Sigmoid colon (tissue), 7 donors: ENCODE data around the gene FGD3. TPM values are rescaled to one million over a fixed set of nuclear protein-coding genes. Genes with fewer than 3 reads are reported as not detected.

Source experiments
- DNase-seq: peaks from one replicate; pipeline ENCODE4 v3.0.0-alpha.2; 2019
- H3K27ac ChIP-seq, 4 donors: fragments of 200-600 bp; sonication (generic); one replicate each; pipeline ENCODE4 v1.5.1; 2016 to 2019; ENCODE audit warnings: mild to moderate bottlenecking in 1 of 4
- H3K27me3 ChIP-seq, 3 donors: fragments of 200-600 bp; sonication (generic); one replicate each; pipeline ENCODE4 v1.5.1; 2019; ENCODE audit warnings: mild to moderate bottlenecking in 1 of 3
- H3K36me3 ChIP-seq, 4 donors: fragments of 200-600 bp; sonication (generic); one replicate each; pipeline ENCODE4 v1.5.1; 2016 to 2019
- H3K4me1 ChIP-seq, 4 donors: fragments of 200-600 bp; sonication (generic); one replicate each; pipeline ENCODE4 v1.5.1; 2017 to 2019
- H3K4me3 ChIP-seq, 4 donors: fragments of 200-600 bp; sonication (generic); one replicate each; pipeline ENCODE4 v1.5.1; 2017 to 2019; ENCODE audit warnings: mild to moderate bottlenecking in 2 of 4, moderate library complexity in 1 of 4
- H3K9me3 ChIP-seq, 4 donors: fragments of 200-600 bp in 3 of 4; sonication (generic) in 3 of 4; one replicate each; pipeline versions ENCODE4 v1.5.1 to v1.6.1; 2013 to 2019
- CTCF ChIP-seq, 4 experiments: fragments of 450-650 bp in 3 of 4; fragments of 200-600 bp in 1 of 4; IDR thresholded peaks; one replicate each; pipeline ENCODE4 v1.5.1; 2016 to 2019; ENCODE audit warnings: antibody characterized with exemption in 4 of 4, mild to moderate bottlenecking in 3 of 4, moderate library complexity in 2 of 4
- EP300 ChIP-seq, 4 donors: sonication (generic); formaldehyde crosslinking; IDR thresholded peaks; one replicate each; pipeline ENCODE4 v1.6.1; 2017; ENCODE audit warnings: antibody characterized with exemption in 4 of 4
- POLR2A ChIP-seq, 2 donors: fragments of 450-650 bp; IDR thresholded peaks; one replicate each; pipeline ENCODE4 v1.6.1; 2016; ENCODE audit warnings: antibody characterized with exemption in 2 of 2, mild to moderate bottlenecking in 2 of 2, moderate library complexity in 2 of 2
- POLR2AphosphoS5 ChIP-seq, 4 donors: sonication (generic); formaldehyde crosslinking; IDR thresholded peaks; one replicate each; pipeline ENCODE4 v1.6.1; 2017; ENCODE audit warnings: antibody characterized with exemption in 4 of 4
- WGBS, 2 donors: extraction: QIAGEN DNeasy Blood & Tissue Kit; methylation state at CpG; one replicate each; pipeline ENCODE4 v1.1.7; 2013; 5-methylcytosine and 5-hydroxymethylcytosine counted together
- intact Hi-C: fragments of 100-400 bp; cut with DNase I; formaldehyde crosslinking; loops from one replicate; pipeline ENCODE4 v1.15.1; 2023
- polyA plus RNA-seq, 3 donors: library from polyadenylated mRNA; stranded (reverse); fragments of 200-250 nt; gene quantifications; one replicate each; pipeline ENCODE4 v1.2.3, GENCODE V29; 2013
- total RNA-seq, 4 donors: library from RNA; depleted of rRNA; stranded (reverse); fragments of >200 nt; gene quantifications; one replicate each; pipeline ENCODE4 v1.1.0, GENCODE V29; 2016
- donor health status: healthy with polysubstance abuse.
- donor health status: Bipolar disorder and iron deficiency.
- donor health status: healthy.

The FGD3 gene
- total and polyA plus RNA-seq, 7 donors = 1.8 to 18.0 (median 3.7) TPM

GRCh38 chr9:93020771-93021670, 73.7 kb downstream of the FGD3 start:
- H3K27me3 ChIP-seq = no peaks in the 10 kb centered on the region
- H3K4me1 ChIP-seq = no peaks in the 10 kb centered on the region
- intact Hi-C loops = no loop called here
- TF ChIP-seq EP300 (IDR thresholded peaks at IDR 0.05) = no peak
- no peak for TF ChIP-seq CTCF (IDR thresholded peaks at IDR 0.05)
- TF ChIP-seq POLR2AphosphoS5 (IDR thresholded peaks at IDR 0.05) = no peak
- TF ChIP-seq POLR2A (IDR thresholded peaks at IDR 0.05) = no peak
- H3K4me3 ChIP-seq = no peak overlapping the region
- peak; percentile 48 for DNase-seq
- 77 to 79% methylated on average over 27 of the region's 27 CpGs for WGBS, 2 donors
- no peaks in the 10 kb centered on the region for H3K9me3 ChIP-seq
- H3K27ac ChIP-seq = no peak overlapping the region
- H3K36me3 ChIP-seq = no peaks in the 10 kb centered on the region

DNA sequence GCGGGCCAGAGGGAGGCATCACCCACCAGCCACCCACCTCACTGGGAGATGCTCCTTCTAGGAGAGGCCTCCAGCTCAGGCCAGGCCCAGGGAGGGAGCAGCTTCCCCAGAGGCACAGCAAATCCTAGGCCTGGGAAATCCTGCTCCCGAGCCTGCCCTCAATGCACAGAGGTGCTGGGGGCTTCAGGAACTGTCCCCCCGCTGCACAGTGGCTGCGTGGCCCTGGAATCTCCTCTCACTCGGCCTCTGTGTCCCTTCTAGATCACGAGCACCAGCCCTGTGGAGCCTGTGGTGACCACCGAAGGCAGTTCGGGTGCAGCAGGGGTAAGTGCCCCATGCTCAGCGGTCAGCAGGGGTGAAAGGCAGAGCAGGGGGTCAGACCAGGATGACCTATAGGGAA, 74.7 kb downstream of the FGD3 start:
- Histone ChIP-seq H3K27me3 (no peaks in the 10 kb centered on the region), H3K9me3 (no peaks in the 10 kb centered on the region), H3K4me1 (no peaks in the 10 kb centered on the region), H3K27ac (no peak overlapping the region), H3K36me3 (no peaks in the 10 kb centered on the region), H3K4me3 (no peak overlapping the region)
- WGBS, 2 donors = 90 to 97% methylated on average over 9 of the region's 9 CpGs
- intact Hi-C loops = no loop called here
- TF ChIP-seq CTCF (IDR thresholded peaks at IDR 0.05) (no peak), POLR2A (IDR thresholded peaks at IDR 0.05) (no peak), POLR2AphosphoS5 (IDR thresholded peaks at IDR 0.05) (no peak), EP300 (IDR thresholded peaks at IDR 0.05) (no peak)
- DNase-seq = no peak

DNA sequence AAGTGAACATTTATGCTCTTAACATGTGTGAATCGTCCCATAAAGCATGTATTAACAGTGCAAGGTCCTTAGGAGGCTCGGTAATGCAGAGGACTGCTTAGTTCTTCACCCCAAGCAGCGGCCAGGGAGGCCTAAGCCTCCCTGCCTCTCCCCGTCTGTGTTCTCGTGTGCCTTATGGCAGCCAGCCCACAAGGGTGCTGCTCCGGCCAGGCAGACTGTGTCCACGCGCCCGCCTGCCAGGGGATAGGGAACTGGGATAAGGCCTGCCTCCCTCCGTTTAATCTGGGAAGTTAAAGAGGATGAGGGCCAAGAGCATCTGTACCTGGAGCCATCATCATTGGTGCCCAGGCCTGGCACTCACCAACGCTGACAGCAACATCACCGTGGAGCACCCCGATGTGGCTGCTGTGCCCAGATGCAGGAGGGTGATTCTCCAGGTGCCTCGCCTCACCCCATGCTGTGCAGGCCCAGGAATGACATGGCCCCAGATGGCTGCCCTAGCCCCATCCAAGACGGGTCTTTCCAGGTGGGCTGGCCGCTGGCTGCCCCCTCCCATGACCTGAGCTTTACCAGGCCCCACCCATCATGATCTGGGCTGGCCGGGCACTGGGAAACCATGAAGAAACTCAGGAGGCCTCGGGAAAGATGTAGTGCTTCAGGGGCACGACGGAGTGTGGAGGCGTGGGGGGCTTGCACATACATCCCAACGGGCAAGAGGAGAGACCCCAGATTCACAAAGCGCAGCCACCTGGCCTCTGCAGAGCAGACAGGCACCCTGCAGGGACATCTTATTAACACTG, 75.6 kb downstream of the FGD3 start:
- Histone ChIP-seq H3K4me3 (no peak overlapping the region), H3K36me3 (no peaks in the 10 kb centered on the region), H3K27me3 (no peaks in the 10 kb centered on the region), H3K9me3 (no peaks in the 10 kb centered on the region), H3K4me1 (no peaks in the 10 kb centered on the region), H3K27ac (no peak overlapping the region)
- no peak for DNase-seq
- intact Hi-C loops = no loop called here
- TF ChIP-seq EP300 (IDR thresholded peaks at IDR 0.05) (no peak), CTCF (IDR thresholded peaks at IDR 0.05) (no peak), POLR2A (IDR thresholded peaks at IDR 0.05) (no peak), POLR2AphosphoS5 (IDR thresholded peaks at IDR 0.05) (no peak)
- 92 to 93% methylated on average over 23 of the region's 23 CpGs for WGBS, 2 donors

DNA sequence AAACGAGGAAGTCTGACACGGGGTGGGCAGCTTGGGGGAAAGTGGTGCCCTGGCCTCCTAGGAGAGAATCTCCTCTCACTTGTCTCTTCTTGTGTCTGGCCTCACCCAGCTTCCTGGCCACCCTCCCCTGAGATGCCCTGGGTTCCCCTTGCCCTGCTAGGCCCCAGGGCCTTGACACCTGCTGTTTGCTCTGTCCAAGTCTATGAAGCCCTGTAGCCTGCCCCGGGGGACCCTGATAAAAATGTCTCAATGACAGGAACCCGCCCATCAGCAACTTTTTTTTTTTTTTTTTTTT, 76.1 kb downstream of the FGD3 start:
- no peak overlapping the region for H3K27ac ChIP-seq
- WGBS, 2 donors = 80 to 81% methylated on average over 4 of the region's 4 CpGs
- no peaks in the 10 kb centered on the region for H3K36me3 ChIP-seq
- intact Hi-C loops = no loop called here
- TF ChIP-seq EP300 (IDR thresholded peaks at IDR 0.05) (no peak), POLR2A (IDR thresholded peaks at IDR 0.05) (no peak), POLR2AphosphoS5 (IDR thresholded peaks at IDR 0.05) (no peak)
- H3K4me1 ChIP-seq = no peaks in the 10 kb centered on the region
- no peak overlapping the region for H3K4me3 ChIP-seq
- H3K9me3 ChIP-seq = no peaks in the 10 kb centered on the region
- no peak for DNase-seq
- no peaks in the 10 kb centered on the region for H3K27me3 ChIP-seq

- H3K36me3 ChIP-seq = no peaks in the 10 kb centered on the region
- intact Hi-C loops = no loop called here
Observed at GRCh38 chr9:93024646-93024910, 77.3 kb downstream of the FGD3 start.

More at GRCh38 chr9:93024646-93024910, 77.3 kb downstream of the FGD3 start:
- Histone ChIP-seq H3K4me1 (no peaks in the 10 kb centered on the region), H3K27ac (no peak overlapping the region), H3K4me3 (no peak overlapping the region), H3K27me3 (no peaks in the 10 kb centered on the region), H3K9me3 (no peaks in the 10 kb centered on the region)
- WGBS, 2 donors = 80 to 82% methylated on average over 4 of the region's 4 CpGs
- TF ChIP-seq EP300 (IDR thresholded peaks at IDR 0.05) (no peak), POLR2A (IDR thresholded peaks at IDR 0.05) (no peak), CTCF (IDR thresholded peaks at IDR 0.05) (no peak), POLR2AphosphoS5 (IDR thresholded peaks at IDR 0.05) (no peak)
- DNase-seq = no peak
